ENCODE data around the gene OR6X1. TPM values are rescaled to one million over a fixed set of nuclear protein-coding genes. Genes with fewer than 3 reads are reported as not detected.

The OR6X1 gene
- total RNA-seq, 1 donor: not detected

- no peaks in the 10 kb centered on the region for H3K4me1 ChIP-seq (ENCODE audit: insufficient read depth, low read length)
- H3K79me2 ChIP-seq (ENCODE audit: insufficient read depth, low read length): no peaks in the 10 kb centered on the region
- no peaks in the 10 kb centered on the region for H3K9me3 ChIP-seq (ENCODE audit: low read depth, low read length)
- no peak overlapping the region for H3K27ac ChIP-seq (ENCODE audit: low read depth, low read length)
- no peaks in the 10 kb centered on the region for H4K20me1 ChIP-seq (ENCODE audit: insufficient read depth, low read length)
- DNase-seq (ENCODE audit: insufficient read length, low spot score, missing footprints): no peak
- TF ChIP-seq, protein P1, sequence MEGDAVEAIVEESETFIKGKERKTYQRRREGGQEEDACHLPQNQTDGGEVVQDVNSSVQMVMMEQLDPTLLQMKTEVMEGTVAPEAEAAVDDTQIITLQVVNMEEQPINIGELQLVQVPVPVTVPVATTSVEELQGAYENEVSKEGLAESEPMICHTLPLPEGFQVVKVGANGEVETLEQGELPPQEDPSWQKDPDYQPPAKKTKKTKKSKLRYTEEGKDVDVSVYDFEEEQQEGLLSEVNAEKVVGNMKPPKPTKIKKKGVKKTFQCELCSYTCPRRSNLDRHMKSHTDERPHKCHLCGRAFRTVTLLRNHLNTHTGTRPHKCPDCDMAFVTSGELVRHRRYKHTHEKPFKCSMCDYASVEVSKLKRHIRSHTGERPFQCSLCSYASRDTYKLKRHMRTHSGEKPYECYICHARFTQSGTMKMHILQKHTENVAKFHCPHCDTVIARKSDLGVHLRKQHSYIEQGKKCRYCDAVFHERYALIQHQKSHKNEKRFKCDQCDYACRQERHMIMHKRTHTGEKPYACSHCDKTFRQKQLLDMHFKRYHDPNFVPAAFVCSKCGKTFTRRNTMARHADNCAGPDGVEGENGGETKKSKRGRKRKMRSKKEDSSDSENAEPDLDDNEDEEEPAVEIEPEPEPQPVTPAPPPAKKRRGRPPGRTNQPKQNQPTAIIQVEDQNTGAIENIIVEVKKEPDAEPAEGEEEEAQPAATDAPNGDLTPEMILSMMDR (IDR thresholded peaks at IDR 0.05; ENCODE audit: extremely low read depth, low read depth, low read length): no peak
- H3K36me3 ChIP-seq (ENCODE audit: insufficient read depth, low read length): no peaks in the 10 kb centered on the region
- H2AFZ ChIP-seq (ENCODE audit: low read length): no peak overlapping the region
- no peak overlapping the region for H3K4me3 ChIP-seq (ENCODE audit: insufficient read depth, low read length)
- H3K27me3 ChIP-seq (ENCODE audit: insufficient read depth, low read length): no peaks in the 10 kb centered on the region
- no peak overlapping the region for H3K4me2 ChIP-seq (ENCODE audit: insufficient read depth, low read length)
These were observed 16.4 kb upstream of the OR6X1 start for GRCh38 chr11:123770712-123771111.

DNA sequence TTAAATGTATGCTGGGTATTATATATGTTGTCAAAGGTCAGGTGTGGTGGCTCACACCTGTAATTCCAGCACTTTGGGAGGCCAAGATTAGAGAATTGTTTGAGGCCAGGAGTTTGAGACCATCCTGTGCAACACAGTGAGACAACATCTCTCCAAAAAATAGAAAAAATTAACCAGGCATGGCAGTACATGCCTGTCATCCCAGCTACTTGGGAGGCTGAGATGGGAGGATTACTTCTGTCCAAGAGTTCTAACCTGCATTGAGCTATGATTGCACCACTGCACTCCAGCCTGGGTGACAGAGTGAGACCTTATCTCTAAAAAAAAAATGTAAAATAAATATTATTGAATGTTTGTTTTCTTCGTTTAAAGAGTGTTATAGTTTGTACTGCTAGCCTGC is 11.3 kb upstream of the OR6X1 start:
- Histone ChIP-seq H3K9me3 (ENCODE audit: low read depth, low read length) (no peaks in the 10 kb centered on the region), H3K4me3 (ENCODE audit: insufficient read depth, low read length) (no peak overlapping the region), H3K36me3 (ENCODE audit: insufficient read depth, low read length) (no peaks in the 10 kb centered on the region), H3K27me3 (ENCODE audit: insufficient read depth, low read length) (no peaks in the 10 kb centered on the region), H3K4me1 (ENCODE audit: insufficient read depth, low read length) (no peaks in the 10 kb centered on the region), H3K27ac (ENCODE audit: low read depth, low read length) (no peak overlapping the region), H3K4me2 (ENCODE audit: insufficient read depth, low read length) (no peak overlapping the region), H4K20me1 (ENCODE audit: insufficient read depth, low read length) (no peaks in the 10 kb centered on the region), H3K79me2 (ENCODE audit: insufficient read depth, low read length) (no peaks in the 10 kb centered on the region), H2AFZ (ENCODE audit: low read length) (no peak overlapping the region)
- DNase-seq (ENCODE audit: insufficient read length, low spot score, missing footprints): no peak
- TF ChIP-seq, protein P1 (IDR thresholded peaks at IDR 0.05; ENCODE audit: extremely low read depth, low read depth, low read length): no peak

- Histone ChIP-seq H3K9me3 (ENCODE audit: low read depth, low read length) (no peaks in the 10 kb centered on the region), H3K4me3 (ENCODE audit: insufficient read depth, low read length) (no peak overlapping the region), H4K20me1 (ENCODE audit: insufficient read depth, low read length) (no peaks in the 10 kb centered on the region), H3K4me1 (ENCODE audit: insufficient read depth, low read length) (no peaks in the 10 kb centered on the region), H3K79me2 (ENCODE audit: insufficient read depth, low read length) (no peaks in the 10 kb centered on the region), H2AFZ (ENCODE audit: low read length) (no peak overlapping the region), H3K27me3 (ENCODE audit: insufficient read depth, low read length) (no peaks in the 10 kb centered on the region), H3K27ac (ENCODE audit: low read depth, low read length) (no peak overlapping the region), H3K36me3 (ENCODE audit: insufficient read depth, low read length) (no peaks in the 10 kb centered on the region), H3K4me2 (ENCODE audit: insufficient read depth, low read length) (no peak overlapping the region)
- TF ChIP-seq, protein P1 (IDR thresholded peaks at IDR 0.05; ENCODE audit: extremely low read depth, low read depth, low read length): no peak
- DNase-seq (ENCODE audit: insufficient read length, low spot score, missing footprints): no peak
These were observed 8.1 kb upstream of the OR6X1 start for GRCh38 chr11:123762422-123762821.

DNA sequence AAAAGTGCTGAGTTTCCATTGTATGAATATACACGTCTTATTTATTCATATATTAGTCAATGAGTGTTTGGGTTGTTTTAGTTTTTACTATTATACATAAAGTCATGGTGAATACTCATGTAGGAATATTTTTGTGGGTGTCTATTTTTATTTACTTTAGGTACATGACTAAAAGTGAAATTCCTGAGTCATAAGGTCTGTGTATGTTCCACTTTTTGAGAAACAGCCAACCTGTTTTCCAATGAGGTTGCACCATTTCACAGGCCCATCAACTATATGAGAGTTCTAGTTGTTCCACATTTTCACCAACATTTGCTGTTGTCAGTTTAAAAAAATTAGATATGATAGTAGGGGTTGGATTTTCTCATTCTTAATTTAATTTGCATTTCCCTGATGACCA is 6.6 kb upstream of the OR6X1 start:
- Histone ChIP-seq H3K36me3 (ENCODE audit: insufficient read depth, low read length) (no peaks in the 10 kb centered on the region), H4K20me1 (ENCODE audit: insufficient read depth, low read length) (no peaks in the 10 kb centered on the region), H3K79me2 (ENCODE audit: insufficient read depth, low read length) (no peaks in the 10 kb centered on the region), H3K4me2 (ENCODE audit: insufficient read depth, low read length) (no peak overlapping the region), H2AFZ (ENCODE audit: low read length) (no peak overlapping the region), H3K4me1 (ENCODE audit: insufficient read depth, low read length) (no peaks in the 10 kb centered on the region), H3K27me3 (ENCODE audit: insufficient read depth, low read length) (no peaks in the 10 kb centered on the region), H3K4me3 (ENCODE audit: insufficient read depth, low read length) (no peak overlapping the region), H3K27ac (ENCODE audit: low read depth, low read length) (no peak overlapping the region), H3K9me3 (ENCODE audit: low read depth, low read length) (no peaks in the 10 kb centered on the region)
- TF ChIP-seq, protein P1 (IDR thresholded peaks at IDR 0.05; ENCODE audit: extremely low read depth, low read depth, low read length): no peak
- DNase-seq (ENCODE audit: insufficient read length, low spot score, missing footprints): no peak
